ENCODE results near the gene AP5B1.

AP5B1 gene, protein sequence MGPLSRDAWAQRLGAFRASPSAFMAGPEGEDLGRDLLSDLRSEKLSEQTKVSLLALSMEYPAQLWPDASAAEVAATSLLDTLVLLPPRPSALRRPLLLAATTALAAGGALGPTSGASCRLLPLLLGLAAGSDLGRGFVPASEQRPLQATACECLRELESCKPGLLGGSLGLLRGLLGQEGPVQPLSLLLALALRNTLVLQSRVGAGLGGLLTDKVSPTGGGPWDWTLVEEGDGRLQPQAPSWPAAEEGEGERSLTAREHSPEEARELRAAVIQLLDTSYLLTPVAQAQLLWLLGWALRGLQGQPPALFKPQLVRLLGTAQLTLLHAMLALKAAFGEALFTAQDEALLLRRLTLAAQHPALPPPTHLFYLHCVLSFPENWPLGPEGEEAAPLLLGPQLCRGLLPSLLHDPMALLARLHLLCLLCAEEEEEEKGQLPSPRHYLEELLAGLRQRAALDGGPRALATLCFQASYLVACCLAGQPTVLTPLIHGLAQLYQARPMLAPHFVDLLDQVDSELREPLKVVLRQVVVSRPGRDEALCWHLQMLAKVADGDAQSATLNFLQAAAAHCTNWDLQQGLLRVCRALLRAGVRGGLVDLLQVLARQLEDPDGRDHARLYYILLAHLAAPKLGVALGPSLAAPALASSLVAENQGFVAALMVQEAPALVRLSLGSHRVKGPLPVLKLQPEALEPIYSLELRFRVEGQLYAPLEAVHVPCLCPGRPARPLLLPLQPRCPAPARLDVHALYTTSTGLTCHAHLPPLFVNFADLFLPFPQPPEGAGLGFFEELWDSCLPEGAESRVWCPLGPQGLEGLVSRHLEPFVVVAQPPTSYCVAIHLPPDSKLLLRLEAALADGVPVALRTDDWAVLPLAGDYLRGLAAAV

DNA sequence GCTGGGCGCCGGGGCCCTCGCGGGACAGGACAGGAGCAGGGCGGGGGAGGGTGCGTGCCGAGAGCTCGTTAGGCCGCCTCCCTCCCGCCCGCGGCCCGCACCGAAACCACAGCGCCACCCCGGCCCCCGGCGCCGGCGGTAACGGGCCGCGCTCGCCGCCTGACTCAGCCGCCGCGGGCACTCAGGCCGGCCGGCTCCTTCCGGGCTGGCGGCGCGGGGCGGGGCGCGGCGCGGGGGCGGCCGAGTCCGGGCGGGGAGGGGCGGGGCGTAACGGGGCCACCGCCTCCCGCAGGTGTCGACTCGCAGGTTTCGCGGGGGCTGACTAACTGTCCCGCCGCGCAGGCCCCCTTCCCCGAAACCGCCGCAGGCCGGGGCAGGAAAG is at the start of gene AP5B1:
Gene AP5B1, minus strand, starts transcription at position 207 of the 382 bp plus-strand sequence. CDS start 385 bp downstream, outside the sequence.
- DNase-seq: no peak

DNA sequence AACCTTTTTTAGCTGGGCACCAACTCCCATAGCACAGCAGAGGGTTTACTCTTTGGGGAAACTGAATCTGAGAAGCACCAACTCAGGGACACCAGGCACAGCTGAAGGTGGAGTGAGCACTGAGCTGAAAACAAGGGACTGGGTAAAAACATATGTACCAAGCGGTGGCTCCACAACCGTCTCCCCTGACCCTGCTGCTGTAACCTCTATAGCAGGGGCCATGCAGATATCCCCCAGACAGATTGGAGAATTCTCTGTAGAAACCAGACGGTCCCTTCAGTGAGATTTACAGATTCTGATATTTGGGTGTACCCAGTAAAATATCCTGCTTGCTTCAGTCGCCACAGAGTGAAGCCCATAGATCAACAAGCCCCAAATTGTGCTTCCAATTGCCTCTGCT is 48.7 kb upstream of the AP5B1 start:
- no peak for DNase-seq

DNA sequence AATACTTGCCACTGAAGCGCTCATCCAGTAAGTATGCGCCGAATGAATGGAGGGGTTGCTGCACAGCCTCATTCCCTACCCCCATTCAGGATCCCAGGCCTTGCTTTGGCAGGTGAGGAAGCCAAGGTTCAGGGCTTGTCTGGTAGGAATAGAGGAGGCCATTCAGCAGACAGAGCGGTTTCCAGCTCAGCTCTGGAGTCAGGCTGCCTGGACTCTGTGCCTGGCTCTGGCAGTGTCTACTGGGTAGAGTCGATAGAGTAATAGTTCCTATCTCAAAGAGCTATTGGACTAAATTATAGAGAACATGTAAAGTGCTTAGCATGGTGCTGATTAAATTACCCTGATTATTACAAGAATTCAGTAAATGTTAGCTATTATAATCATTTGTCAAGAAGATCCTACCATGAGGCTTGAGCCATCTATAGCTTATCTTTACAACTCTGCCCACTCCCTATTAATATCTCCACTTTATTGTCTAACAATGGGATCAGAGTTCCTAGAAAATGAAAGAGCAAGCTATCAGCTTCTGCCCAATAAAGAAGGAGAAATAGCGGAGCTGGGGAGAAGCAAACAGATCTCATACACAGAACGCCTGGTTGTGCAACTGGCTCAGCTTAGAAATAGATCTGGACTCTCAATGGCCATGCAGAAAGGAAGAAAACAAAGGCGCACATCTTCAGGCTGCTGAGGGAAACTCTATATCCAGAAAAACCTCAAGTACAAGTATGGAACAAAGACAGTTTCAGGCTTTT is 46.4 kb upstream of the AP5B1 start:
- no peak for DNase-seq

DNA sequence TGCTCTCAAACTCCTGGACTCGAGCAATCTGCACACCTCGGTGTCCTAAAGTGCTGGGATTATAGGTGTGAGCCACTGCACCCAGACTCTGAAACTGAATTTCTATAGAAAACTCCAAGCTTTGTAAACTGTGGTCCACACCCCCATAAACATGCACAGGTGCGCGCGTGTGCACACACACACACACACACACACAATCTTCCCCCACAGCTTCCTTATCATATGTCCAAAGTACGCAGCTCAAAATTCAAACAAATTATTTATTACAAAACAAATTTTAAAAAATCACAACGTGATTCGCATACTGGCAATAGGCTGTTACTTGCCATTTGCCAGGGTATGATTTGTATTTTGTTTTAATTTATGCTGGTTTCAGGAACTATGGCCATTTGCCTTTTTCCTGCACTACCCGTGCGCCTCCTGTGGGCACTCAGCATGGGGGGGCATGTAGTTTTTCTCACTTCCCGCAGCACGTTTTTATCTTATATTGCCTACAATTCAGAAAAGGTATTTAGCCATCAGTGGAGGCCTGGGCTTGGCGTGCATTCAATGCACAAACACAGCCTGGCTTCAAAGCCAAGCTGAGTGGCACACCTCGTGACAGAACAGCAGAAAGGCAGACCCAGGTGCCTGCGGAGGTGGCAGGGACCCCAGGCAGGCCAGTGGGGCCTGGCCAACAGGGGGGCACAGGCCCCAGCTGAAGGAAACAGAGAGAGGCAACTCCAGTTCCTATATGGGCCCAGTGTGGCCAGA is 42.2 kb upstream of the AP5B1 start:
- DNase-seq: no peak

DNA sequence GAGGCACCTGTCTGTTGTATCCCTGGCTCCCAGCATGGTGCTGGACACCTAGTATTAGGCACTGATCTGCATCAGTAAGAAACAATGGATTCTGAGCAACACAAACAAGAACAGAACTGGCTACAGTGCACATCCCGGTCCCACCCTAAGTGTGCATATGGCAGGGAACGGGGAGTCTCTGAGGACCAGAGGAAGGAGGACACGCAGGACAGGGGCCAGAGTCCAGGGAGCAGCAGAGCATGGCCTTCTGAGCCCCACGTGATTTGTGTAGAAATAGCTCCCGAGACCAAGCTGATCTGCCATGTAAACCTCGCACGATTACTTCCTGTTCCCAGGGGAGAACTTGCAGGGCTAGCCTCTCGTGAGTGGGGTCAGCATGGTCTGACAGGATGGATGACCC is 40.3 kb upstream of the AP5B1 start:
- DNase-seq: no peak

DNA sequence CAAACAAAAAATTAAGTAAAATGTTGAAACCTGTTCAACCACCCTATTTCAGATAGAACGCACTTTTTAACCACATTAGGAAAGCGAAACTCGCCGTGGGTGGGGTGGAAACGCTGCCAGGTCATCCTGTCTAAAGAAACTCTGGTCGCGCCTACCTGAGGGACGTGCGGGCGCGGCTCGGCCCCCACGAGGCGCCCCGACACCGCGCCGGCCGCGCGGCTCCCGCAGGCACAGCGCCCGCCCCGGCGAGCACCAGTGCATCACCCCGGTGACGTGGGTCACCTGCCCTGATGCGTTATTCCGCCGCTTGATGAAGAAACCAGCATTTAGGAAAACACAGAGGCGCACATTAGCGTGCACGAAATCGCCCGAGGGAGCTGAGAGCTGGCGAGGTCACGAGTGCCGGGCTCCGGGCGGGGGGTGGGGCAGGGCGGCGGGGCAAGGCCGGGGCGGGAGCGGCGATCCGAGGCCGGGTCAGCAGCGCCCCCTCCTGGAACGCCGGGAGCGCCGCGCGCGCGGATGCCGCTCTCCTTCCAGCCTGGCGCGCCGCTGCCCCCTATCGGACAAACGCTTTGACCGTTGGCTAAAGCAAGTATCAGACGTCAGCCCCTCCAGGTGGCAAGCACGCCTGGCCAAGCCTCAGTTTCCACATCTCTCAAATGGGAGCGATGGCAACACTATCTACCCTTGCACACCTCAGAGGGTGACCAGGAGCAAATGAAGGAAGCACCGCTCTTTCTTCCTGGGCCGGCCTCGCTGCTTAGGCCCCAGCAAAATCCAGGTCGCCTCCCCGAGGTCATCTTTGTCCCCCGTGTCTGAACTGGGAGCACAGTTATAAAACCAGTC is 37.3 kb upstream of the AP5B1 start:
- peak; percentile 58 to 73 for DNase-seq

DNA sequence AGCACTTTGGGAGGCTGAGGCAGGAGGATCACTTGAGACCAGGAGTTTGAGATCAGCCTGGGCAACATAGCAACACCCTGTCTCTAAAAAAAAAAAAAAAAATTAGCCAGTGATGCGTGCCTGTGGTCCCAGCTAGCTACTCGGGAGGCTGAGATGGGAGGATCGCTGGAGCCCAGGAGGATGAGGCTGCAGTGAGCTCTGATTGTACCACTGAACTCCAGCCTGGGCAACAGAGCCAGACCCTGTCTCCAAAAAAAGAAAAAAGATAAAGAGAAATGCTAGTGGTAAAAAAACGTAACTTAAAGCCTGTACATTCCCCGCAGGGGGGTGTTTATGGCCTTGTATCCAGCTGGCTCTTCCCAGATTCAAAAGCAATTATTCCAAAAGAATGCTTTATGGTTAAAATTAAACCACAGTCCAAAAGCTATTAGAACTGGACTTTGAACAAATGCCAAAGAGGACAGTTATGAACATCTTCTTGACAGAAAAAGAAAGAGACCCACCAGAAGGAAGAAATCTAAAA is 36.6 kb upstream of the AP5B1 start:
- no peak for DNase-seq

DNA sequence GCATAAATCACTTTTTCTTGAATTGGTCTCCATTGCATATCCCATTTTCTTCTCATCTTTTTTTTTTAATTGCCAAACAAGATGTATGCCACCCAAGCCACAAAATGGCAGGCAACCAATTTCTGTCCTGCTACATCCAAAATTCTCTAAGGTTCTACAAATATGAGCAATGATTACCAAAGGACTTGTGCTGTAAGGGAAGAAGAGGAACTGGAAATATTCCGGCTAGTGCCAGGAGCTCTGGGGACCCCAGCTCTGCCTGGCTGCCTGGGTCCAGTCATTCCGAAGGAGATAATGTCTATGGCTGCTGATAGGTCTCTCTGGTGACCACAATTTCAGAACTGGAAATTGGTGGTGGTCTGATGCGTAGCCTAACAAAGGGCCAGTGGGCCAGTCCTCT is 35.9 kb upstream of the AP5B1 start:
- DNase-seq: no peak

DNA sequence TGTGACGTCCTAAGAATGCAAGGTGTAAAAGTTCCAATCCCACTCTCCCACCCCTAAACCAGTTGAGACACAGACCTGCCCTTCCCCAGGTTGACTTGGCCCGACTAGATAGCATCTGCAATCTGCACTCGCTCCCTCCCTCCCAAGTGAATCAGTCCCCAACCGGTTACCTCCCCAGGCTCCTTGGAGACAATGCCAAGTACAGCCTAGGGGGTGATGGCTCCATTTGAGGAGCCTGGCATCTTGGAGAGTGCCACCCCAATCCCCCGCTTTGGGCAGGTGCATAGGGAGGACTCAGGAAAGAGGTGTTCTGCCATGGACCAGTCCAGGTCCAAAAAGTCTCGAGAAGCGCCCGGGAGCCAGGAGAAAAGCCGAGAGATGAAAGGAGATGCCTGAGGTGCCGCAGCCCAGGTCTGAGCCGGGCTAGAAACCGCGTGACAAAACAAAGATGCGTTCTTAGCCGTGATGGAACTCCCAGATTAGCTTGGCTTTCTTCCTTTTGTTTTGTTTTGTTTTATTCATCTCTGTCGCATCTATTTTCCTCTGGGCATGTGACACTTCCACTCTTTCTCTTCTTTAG is 34.3 kb upstream of the AP5B1 start:
- DNase-seq: no peak

DNA sequence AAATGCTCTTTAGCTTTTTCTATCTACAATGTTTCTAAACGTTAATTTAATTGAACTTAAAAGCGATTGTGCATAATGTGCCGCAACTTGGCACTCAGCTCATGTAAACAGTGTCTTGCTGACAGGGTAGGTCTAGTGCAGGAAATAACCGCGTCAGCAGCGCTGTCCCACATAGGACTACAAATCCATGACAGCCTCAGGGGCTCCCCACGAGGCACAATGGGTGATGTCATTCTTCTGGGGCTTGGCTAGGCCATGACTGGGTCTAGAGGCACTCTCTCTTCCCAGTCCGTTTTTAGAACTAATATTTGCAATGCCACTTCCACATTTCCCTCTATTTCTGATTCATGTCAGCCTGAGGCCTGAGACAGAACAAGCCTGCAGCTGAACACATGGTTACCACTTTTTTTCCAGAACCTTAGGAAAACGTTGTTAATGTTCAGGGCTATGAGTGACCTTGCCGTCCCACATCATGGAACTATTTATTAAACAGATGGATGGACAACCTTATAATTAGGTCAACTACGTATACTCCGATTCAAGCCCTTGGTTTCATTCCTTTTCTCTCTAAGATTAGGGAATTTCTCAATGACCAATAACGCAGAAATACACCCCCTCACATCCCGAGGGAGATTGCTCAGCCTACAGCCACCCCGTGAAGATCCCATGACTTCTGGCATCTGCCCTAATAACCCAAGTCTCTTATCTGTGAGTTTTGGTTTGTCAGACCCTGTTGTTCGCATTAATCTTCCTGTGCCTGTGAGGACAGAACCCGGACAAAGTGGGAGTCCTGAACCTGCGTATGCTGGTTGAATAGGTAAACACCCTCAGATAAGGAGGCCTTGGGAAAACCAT is 33.6 kb upstream of the AP5B1 start:
- no peak for DNase-seq

DNA sequence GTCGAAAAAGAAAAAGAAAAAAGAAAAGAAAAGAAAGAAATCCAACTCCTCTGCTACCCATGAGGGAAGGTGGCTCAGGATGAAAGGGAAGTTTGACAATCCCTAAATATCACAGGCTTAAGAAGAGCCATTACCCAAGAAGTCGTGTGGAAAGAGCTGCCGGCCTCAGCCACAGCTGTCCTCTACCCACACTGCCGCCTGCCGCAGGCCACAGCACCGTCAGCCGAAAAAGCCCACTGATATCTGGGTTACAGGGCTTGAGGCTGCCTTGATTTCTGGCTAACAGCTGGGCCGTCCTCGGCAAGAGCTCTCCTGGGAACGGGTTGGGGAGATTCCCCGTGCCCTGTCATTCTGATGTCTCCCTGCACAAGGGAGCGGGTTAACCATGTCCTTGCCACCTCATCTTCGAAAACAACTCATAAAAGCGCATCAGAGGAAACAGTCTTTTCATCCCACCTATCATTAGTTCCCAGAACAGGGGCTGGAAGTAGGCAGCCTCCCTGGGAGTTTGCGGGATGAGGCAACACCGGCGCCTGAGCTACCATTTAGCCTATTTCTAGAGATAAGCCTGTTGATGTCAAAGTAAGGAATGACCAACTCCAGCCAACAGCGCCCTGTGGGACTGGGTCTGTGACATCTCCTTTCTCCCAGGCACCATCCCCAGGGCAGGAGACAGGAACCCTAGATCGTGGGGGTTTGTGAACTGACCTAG is 31.1 kb upstream of the AP5B1 start:
- peak in 1 of 2 experiments; percentile 68 for DNase-seq

DNA sequence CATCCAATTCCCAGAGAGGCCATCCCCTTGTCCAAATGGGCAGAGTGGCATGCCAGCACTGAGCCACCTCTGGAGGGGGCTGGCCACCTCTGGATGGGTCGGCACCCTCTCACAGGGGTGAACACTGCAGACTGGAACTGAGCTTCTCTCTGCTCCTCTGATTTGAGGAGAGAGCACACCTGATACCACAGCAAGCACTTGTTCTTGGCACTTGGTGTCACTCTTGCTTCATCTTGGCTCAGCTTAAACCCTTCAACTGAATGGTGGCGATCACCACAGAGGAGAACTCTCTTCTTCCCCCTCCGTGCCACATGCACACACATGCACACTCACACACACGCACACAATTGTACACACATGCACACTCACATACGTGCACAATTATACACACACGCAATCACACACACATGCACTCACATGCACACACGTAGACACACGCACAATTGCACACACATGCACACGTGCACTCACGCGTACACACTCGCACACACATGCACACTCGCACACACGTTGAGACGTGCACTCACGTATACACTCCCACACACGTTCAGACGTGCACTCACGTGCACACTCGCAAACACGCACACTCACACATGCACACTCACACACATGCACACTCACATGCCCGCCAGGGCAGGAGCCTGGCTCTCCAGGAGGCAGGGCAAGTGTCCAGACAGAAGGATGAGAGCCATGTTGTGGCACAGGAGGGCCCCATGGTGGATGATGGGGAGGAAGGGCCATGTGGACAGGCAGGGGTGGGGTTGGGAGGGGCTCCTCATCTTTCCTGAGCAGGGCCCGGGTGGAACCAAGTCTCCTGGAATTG is 29.5 kb upstream of the AP5B1 start:
- no peak for DNase-seq

DNA sequence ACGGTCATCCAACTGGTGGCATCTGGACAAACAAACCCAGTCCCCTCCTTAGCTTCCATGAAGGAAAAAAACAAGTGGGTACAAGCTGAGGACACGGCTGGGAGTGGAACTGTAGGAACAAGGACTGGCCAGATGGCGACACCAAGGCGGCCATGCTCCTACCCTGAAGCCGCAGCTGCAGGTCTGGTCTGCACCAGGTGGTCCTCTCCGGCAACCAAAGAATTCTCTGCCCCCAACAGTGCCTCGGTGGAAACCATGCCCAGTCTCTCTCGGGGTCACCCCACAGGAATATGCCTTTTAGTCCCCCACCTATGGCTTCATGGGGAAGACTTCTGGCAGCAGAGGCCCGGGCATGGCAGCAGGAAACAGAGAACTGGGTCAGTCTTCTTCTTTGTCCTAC is 28.7 kb upstream of the AP5B1 start:
- DNase-seq: no peak

DNA sequence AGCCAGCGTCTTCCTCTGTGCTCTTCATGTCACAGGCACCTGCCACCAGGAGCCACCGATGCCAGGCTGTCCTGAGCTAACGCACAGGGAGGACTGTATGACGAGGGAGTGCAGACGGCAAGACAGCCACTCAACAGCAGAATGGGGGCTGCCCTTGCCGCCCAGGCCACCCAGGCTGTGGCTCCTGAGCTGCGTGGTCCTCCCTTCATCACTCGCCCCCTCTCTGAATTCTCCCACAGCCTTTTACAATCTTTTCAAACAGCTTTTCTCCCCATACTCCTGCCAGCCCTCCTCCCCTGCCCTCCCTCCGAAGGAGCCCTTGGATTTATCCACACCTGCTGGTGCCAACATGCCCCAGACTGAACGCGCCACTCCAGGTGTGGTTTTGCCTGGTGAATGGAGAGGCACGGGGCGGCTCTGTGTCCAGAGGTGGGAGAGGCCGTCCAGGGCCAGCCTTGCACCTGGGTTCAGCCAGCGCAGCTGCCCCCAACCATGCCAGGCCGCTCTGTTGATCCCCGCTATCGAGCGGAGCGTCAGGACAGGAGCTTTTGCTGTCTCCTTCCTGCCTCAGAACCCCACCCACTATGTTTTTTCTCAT is 28.1 kb upstream of the AP5B1 start:
- no peak for DNase-seq

DNA sequence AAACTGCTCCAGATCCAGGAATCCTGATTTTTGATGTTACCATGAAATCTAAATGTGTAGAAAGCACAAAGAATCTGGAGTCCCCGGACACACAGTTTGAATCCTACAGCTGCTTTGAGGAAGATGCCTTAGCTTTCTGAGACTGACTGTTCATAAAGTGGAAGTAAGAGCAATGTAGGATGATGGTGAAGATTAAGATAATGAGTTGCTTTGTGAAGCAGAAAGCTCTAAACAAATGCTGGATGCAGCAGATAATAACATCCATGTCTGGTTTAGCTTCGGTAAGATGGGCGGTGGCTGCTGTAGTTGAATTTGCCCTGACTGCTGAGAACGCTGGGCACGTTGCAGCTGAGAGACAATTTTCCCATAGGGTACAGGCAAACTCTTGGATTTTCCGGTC is 26.2 kb upstream of the AP5B1 start:
- DNase-seq: no peak

DNA sequence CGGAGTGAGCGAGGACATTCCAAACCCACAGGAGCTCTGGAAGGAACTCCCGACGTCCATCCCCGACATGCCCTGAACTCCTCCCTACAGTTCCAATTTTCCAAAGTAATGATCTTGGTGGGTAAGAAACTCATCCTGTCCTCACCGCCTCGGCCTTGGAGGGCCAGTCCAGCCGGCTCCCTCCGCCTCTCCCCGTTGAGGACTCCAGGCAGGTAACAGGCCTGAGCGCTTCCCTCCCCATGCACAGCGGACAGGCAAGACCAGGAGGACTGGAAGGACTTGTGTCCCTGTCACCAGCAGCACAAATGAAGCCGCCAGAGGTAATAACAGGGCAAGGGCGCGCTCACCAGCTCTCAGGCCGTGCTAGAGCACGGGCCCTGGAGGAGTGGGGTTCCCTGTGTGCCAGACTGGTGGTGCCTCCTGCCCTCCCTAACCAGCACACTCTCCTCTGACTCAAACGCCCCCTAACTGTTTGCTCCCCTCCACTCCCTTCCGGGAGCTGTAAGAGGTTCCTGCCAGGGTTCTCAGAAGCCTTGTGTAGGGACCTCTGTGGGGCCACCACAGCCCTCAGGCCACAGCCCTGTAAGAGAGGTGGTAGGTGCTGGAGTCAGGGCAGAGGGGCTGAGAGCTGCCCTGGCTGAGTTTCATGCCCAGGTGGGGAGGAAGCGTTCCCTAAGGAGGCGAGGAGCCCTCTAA is 23.2 kb upstream of the AP5B1 start:
- DNase-seq: no peak

DNA sequence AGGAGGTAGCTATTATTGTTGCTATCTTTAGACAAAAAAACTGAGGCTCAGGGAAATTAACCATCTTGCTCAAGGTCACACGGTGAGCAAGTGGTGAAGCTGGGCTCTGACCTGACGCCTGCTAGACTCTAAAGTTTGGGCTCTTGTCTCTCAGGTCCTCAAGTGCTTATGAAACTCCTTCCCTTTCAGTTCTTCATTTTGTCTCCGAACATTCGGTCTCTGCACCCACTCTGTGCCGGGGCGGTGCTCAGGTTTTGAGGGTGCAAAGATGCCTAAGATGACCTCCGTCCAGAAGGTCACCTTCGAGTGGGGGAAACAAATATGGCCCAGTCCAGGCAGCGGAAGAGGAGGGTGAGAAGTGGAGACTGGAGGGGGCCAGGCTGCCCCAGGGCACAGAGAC is 22.1 kb upstream of the AP5B1 start:
- DNase-seq: no peak
